Breast epithelium (tissue), 4 donors: ENCODE measurements around the gene CENPH. TPM values are rescaled to one million over a fixed set of nuclear protein-coding genes. Genes with fewer than 3 reads are reported as not detected.
A peak's percentile ranks its signal among the peaks of the same experiment; 100 is the strongest.

Experiments
- DNase-seq, 2 donors: peaks; one replicate each; pipeline ENCODE4 v3.0.0-alpha.2; 2019; ENCODE audit warnings: low spot score in 2 of 2
- H3K27ac ChIP-seq, 2 donors: fragments of 200-600 bp; sonication (generic) in 1 of 2; one replicate each; pipeline ENCODE4 v1.5.1; 2016 to 2019; ENCODE audit warnings: mild to moderate bottlenecking in 1 of 2
- H3K27me3 ChIP-seq, 2 donors: fragments of 200-600 bp; sonication (generic) in 1 of 2; one replicate each; pipeline versions ENCODE4 v1.5.1 to v1.6.0; 2017 to 2019; ENCODE audit warnings: control low read depth in 1 of 2, mild to moderate bottlenecking in 1 of 2
- H3K36me3 ChIP-seq: fragments of 200-600 bp; one replicate; pipeline ENCODE4 v1.5.1; 2019
- H3K4me1 ChIP-seq, 2 donors: fragments of 200-600 bp; sonication (generic); one replicate each; pipeline ENCODE4 v1.5.1; 2016 to 2019; ENCODE audit warnings: control low read depth in 1 of 2
- H3K4me3 ChIP-seq, 3 donors: fragments of 200-600 bp; sonication (generic); 1 replicate in 2 of 3; 2 replicates in 1 of 3; pipeline ENCODE4 v1.5.1; 2016 to 2019; ENCODE audit warnings: mild to moderate bottlenecking in 3 of 3, moderate library complexity in 2 of 3
- H3K9me3 ChIP-seq, 2 donors: fragments of 200-600 bp; sonication (generic) in 1 of 2; one replicate each; pipeline ENCODE4 v1.5.1; 2016 to 2019; ENCODE audit warnings: control low read depth in 1 of 2
- POLR2A ChIP-seq: fragments of 450-650 bp; IDR thresholded peaks from one replicate; pipeline ENCODE4 v1.6.1; 2016; ENCODE audit warnings: antibody characterized with exemption, mild to moderate bottlenecking, moderate library complexity
- POLR2AphosphoS5 ChIP-seq, 3 donors: sonication (generic); formaldehyde crosslinking; IDR thresholded peaks; one replicate each; pipeline ENCODE4 v1.6.1; 2017; ENCODE audit warnings: antibody characterized with exemption in 3 of 3
- intact Hi-C: fragments of 100-400 bp; cut with DNase I; formaldehyde crosslinking; loops from one replicate; pipeline ENCODE4 v1.15.1; 2023; ENCODE audit warnings: low total_unique reads
- total RNA-seq, 3 donors: library from RNA; depleted of rRNA; stranded (reverse); fragments of >200 nt; gene quantifications; one replicate each; pipeline ENCODE4 v1.1.0, GENCODE V29; 2016
- TF ChIP-seq, protein P1 (sequence below), 3 donors: fragments of 450-650 bp; IDR thresholded peaks; one replicate each; pipeline ENCODE4 v1.5.1; 2016 to 2017; ENCODE audit warnings: antibody characterized with exemption in 3 of 3, mild to moderate bottlenecking in 3 of 3, moderate library complexity in 3 of 3

The CENPH gene
- total RNA-seq, 3 donors from 2014 or later = 2.6 to 6.1 (median 2.9) TPM

DNA sequence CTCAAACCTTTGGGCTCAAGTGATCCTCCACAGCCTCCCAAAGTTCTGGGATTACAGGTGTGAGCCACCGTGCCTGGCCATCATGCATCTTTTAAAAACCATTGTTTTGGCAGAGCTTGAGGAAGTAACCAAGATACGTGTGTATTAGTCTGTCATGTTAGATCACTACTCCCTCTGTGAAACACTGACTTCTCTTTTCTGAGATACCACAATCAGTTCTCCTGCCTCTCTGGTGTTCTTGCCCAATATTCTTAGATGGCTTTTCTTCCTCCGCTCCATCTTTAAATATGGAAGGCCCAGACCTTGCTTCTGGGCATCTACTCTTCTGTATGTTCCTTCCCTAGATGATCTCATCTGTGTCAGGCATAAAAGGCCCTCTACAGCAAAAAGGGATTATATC lies 36.7 kb upstream of the CENPH start:
- no peak overlapping the region for H3K4me3 ChIP-seq
- H3K4me1 ChIP-seq = no peaks in the 10 kb centered on the region
- DNase-seq = no peak
- intact Hi-C loops = no loop called here
- no peaks in the 10 kb centered on the region for H3K27me3 ChIP-seq
- TF ChIP-seq, protein P1, sequence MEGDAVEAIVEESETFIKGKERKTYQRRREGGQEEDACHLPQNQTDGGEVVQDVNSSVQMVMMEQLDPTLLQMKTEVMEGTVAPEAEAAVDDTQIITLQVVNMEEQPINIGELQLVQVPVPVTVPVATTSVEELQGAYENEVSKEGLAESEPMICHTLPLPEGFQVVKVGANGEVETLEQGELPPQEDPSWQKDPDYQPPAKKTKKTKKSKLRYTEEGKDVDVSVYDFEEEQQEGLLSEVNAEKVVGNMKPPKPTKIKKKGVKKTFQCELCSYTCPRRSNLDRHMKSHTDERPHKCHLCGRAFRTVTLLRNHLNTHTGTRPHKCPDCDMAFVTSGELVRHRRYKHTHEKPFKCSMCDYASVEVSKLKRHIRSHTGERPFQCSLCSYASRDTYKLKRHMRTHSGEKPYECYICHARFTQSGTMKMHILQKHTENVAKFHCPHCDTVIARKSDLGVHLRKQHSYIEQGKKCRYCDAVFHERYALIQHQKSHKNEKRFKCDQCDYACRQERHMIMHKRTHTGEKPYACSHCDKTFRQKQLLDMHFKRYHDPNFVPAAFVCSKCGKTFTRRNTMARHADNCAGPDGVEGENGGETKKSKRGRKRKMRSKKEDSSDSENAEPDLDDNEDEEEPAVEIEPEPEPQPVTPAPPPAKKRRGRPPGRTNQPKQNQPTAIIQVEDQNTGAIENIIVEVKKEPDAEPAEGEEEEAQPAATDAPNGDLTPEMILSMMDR (IDR thresholded peaks at IDR 0.05) = no peak
- TF ChIP-seq POLR2AphosphoS5 (IDR thresholded peaks at IDR 0.05) (no peak), POLR2A (no peak)
- no peak overlapping the region for H3K27ac ChIP-seq
- H3K9me3 ChIP-seq = no peaks in the 10 kb centered on the region
- no peaks in the 10 kb centered on the region for H3K36me3 ChIP-seq

DNA sequence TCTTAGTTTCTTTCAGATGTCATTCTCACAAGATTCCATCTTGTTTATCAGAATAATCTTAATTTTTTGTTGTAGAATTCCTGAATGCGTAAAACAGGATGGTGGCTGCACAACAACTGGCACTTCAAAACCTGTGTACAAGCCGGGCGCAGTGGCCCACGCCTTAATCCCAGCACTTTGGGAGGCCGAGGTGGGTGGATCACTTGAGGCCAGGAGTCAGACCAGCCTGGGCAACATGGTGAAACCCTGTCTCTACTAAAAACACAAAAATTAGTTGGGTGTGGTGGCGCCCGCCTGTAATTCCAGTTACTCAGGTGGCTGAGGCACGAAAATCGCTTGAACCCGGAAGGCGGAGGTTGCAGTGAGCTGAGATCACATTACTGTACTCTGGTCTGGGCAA lies 32.9 kb upstream of the CENPH start:
- Histone ChIP-seq H3K9me3 (no peaks in the 10 kb centered on the region), H3K36me3 (no peaks in the 10 kb centered on the region), H3K4me1 (no peaks in the 10 kb centered on the region), H3K4me3 (no peak overlapping the region), H3K27me3 (no peaks in the 10 kb centered on the region), H3K27ac (no peak overlapping the region)
- DNase-seq = no peak
- TF ChIP-seq POLR2AphosphoS5 (IDR thresholded peaks at IDR 0.05) (no peak), POLR2A (no peak)
- TF ChIP-seq, protein P1 (IDR thresholded peaks at IDR 0.05) = no peak
- intact Hi-C loops = no loop called here

DNA sequence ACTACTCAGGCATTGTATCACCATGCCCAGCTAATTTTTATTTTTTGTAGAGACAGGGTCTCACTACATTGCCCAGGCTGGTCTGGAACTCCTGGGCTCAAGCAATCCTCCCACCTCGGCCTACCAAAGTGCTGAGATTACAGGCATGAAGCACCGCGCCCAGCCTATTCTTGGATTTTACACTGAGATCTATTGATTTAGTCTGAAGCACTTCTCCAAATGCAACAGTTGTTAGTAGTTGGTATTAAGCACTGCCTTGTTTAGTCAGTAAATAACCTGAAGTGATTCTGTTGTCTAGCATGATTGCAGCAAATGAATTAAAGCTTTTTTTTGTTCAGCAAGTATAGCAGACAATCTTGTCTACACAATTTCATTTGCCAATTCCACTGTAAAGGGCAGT lies 31.3 kb upstream of the CENPH start:
- no peak overlapping the region for H3K4me3 ChIP-seq
- no peak for TF ChIP-seq POLR2A
- TF ChIP-seq, protein P1 (IDR thresholded peaks at IDR 0.05) = no peak
- no peak for TF ChIP-seq POLR2AphosphoS5 (IDR thresholded peaks at IDR 0.05)
- intact Hi-C loops = no loop called here
- no peak for DNase-seq
- no peaks in the 10 kb centered on the region for H3K4me1 ChIP-seq
- H3K36me3 ChIP-seq = no peaks in the 10 kb centered on the region
- H3K27ac ChIP-seq = no peak overlapping the region
- no peaks in the 10 kb centered on the region for H3K27me3 ChIP-seq
- H3K9me3 ChIP-seq = no peaks in the 10 kb centered on the region

DNA sequence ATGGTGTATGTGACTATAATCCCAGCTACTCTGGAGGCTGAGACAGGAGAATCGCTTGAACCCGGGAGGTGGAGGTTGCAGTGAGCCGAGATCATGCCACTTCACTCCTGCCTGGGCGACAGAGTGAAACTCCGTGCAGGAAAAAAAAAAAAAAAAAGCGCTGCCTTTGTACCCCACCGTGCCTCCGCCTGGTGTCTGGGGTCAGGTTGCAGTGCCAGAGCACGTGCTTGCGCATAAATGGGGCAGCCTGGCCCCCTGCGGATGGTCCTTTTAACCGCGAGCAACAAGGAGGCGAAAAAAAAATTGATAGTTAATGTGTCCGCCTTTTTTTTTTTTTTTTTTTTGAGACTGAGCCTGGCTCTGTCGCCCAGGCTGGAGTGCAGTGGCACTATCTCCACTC lies 28.7 kb upstream of the CENPH start:
- intact Hi-C loops = no loop called here
- DNase-seq = no peak
- Histone ChIP-seq H3K27me3 (no peaks in the 10 kb centered on the region), H3K9me3 (no peaks in the 10 kb centered on the region), H3K4me3 (no peak overlapping the region), H3K36me3 (no peaks in the 10 kb centered on the region), H3K4me1 (no peaks in the 10 kb centered on the region), H3K27ac (no peak overlapping the region)
- TF ChIP-seq, protein P1 (IDR thresholded peaks at IDR 0.05) = no peak
- TF ChIP-seq POLR2AphosphoS5 (IDR thresholded peaks at IDR 0.05) = no peak
- TF ChIP-seq POLR2A = no peak

DNA sequence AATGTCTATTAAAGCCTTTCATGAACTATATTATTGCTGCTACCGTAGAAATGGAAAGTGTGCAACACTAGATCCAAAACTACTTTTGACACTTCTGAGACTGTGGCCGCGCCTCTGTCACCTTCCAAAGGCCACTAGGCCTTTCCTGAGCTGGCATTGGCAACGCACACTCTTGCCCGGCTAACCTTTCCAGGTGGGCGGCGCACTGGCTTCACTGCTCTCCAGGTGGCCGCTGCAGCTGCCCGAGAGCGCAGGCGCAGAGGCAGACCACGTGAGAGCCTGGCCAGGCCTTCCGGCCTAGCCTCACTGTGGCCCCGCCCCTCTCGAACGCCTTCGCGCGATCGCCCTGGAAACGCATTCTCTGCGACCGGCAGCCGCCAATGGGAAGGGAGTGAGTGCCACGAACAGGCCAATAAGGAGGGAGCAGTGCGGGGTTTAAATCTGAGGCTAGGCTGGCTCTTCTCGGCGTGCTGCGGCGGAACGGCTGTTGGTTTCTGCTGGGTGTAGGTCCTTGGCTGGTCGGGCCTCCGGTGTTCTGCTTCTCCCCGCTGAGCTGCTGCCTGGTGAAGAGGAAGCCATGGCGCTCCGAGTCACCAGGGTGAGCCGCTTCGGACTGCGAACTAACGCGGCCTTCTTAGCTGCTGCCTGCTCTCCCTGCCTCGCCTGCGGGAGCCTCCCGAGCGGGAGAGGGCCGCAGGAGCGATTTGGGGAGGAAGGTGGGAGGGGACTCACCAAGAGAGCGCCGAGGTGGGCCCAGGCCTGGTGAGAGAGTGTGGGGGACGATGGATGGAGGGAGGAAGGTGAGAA lies 22.5 kb upstream of the CENPH start, which contains the start of gene CCNB1:
Gene CCNB1, plus strand, starts transcription at position 465 of the 807 bp plus-strand sequence. Its CDS starts 113 bp downstream, at position 578.
- Histone ChIP-seq H3K27me3 (no peaks in the 10 kb centered on the region), H3K9me3 (no peaks in the 10 kb centered on the region), H3K36me3 (no peaks in the 10 kb centered on the region), H3K4me1 (no peaks in the 10 kb centered on the region), H3K4me3 (peak within 1 kb of the TSS; percentile 63 to 90 (median 72)), H3K27ac (peak within 1 kb of the TSS; percentile 65 to 73)
- peak; percentile 96 to 97 for DNase-seq
- intact Hi-C loops = no loop called here
- TF ChIP-seq, protein P1 (IDR thresholded peaks at IDR 0.05) = no peak
- TF ChIP-seq POLR2A (no peak), POLR2AphosphoS5 (IDR thresholded peaks at IDR 0.05) (peak; percentile 16 to 42 (median 33))
